Esophagus mucosa (tissue), 1 donor: ENCODE measurements around the gene TCEA2. TPM values are rescaled to one million over a fixed set of nuclear protein-coding genes. Genes with fewer than 3 reads are reported as not detected.
"Not testable (repeated sequence)": the region's sequence is repeated elsewhere in the genome, so short reads cannot be mapped to it uniquely, and the experiment has no call there.

ENCODE experiments used
- ATAC-seq: fragments of 200-7000 bp; cut with Tn5 transposase; one replicate; pipeline ENCODE4 v1.9.1; 2020
- total RNA-seq: library from RNA; stranded (reverse); gene quantifications from one replicate; pipeline ENCODE4 v1.2.4, GENCODE V29; 2023
- donor health status: DM: yes; HTN: yes; CAD: no.

Gene TCEA2
- total RNA-seq, 1 donor from 2014 or later = 6.8 TPM

DNA sequence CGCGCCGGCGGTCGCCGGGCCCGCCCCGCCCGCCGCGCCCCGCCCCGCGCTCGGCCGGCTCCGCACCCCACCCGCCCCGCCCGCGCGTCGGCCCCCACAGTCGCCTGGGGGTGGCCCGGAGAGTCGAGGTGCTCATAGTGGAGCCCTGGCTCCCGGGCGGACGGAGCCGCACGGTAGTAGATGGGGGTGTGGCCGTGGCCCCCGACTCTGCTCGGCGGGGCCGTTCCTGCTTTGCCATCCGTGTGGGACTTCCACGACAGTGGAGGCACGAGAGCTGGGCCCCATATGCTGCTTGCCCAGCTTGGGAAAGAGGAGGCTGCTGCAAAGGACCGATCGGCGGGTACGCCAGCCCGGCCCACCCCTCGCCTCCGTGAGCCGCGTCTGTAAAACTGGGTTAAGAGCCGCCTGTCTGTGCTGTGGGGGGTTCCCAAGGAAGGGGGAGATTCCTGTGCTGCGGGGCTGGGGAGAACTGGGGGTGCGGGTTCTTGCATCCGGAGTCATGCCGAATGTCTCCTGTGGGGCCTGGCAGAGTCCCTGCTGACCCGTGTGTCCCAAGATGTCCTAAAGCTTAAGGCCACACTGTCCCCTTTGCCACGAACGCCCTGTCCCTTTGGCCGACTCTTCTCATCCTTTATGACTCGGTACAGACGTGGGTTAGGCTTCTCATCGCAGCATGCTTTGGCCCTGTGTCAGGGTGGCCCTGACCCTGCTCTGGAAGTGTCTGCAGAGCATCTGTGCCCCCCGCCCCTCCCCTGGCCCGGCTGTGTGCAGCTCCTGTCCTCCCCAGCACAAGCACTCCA, 17.2 kb downstream of the TCEA2 start, which contains the start of gene OPRL1:
Gene OPRL1 (plus strand): TSS at position 70 of the 800 bp plus-strand sequence. CDS start 12,639 bp downstream, outside the sequence.
- no peak for ATAC-seq

DNA sequence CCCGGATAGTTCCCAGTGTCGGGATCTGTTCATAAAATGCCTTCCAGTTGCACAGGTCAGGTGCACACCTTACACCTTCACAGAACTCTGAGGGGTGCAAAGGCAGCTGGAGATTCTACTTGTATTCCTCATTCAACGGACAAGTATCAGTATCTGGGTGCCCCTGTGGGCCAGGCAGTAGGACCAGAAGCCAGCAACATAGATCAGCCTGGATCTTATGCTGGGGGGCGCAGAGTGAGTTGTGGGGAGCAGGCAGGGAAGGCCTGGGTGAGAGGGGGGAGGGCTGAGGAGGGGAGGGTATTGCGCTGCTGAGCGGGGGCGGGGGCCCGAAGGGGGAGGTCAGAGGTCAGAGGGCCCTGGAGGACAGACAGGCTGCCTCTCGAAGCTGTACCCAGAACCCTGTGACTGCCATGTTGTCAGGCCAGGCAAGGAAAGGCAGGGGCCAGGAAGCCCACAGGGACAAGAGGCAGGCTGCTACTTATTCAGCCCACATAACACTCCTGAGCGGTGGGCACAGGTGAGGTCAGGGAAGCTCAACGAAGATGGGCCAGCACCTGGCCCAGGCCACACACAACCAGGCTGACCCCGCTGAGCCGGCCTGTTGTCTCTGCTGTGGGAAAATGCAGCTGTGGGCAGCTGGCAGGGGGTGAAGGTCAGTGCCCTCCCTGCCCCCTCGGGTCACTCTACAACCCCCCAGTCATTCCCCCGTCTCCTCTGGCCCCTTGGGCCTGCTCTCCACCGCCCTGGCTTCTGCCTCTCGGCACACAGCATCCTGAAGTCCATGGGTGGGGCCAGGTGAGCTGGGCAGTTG, 18.0 kb downstream of the TCEA2 start:
- ATAC-seq = no peak

DNA sequence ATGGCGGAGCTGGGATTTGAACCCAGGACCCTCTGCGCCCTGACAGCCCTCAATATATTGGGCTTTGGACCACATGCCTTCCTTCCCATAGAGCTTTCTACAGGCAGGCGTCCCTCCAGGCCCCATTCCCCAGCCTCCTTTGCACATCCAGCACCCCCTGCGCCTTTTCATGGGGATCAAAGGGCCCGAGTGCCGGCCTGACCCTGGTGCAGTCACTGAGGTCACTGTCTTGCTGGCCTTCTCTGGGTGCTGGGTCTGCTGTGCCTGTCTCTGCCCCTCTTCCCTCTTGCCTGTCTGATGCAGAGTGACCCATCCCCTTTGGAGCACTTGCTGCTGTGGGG, 18.6 kb downstream of the TCEA2 start:
- ATAC-seq = no peak

DNA sequence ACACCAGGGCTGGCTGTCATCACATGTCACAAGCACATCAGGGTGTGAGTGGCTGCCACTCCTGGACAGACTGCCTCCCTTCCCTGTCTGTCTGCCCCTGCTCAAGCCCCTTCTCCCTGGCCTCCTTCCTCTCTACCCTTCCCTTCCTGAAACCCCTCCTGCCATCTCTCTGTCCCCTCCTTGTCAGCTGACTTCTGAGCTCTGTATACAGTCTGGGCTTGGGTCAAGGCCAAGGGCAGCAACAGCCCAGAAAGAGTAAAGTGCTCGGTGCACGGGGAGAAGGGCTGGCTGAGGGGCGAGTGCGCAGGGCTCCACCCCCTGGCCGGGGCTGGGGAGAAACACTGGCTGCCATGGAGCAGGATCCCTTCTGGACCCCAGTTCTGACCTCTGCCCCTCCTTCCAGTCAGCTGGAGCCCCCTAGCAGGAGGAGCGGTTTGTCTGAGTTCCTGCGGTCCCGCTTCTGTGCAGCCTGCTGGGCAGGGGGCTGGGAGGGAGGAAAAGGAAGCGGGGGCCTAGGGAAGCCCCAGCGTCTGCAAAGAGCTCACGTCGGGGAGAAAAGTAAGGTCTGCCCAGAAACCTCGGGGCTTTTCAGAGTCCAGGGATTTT, 19.2 kb downstream of the TCEA2 start:
- ATAC-seq = no peak

DNA sequence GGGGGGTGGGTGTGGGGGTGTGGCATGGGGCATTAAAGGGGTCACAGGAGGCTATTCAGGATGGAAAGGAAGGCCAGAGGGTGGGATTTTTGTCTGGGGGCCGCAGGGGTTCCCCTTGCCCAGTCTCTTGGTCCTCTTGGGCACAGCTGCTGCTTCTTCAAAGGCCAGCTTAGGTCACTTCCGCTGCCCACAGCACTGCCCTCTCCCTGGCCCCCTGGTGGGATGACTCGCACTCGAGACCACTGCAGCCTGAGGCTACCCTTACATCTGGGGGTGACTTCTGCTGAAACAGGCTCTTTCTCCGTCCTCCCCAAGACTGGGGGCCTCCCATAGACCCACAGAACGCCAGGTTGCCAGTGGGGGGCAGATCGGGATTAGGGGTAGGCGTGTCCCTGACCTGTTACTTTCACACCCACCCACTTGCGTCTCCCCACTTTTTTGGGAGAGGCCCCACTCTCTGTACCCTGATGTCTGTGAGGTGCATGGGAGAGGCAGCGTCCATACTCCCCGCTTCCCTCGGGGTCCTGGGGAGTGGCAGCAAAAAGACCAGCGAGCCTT, 19.9 kb downstream of the TCEA2 start:
- ATAC-seq = no peak

DNA sequence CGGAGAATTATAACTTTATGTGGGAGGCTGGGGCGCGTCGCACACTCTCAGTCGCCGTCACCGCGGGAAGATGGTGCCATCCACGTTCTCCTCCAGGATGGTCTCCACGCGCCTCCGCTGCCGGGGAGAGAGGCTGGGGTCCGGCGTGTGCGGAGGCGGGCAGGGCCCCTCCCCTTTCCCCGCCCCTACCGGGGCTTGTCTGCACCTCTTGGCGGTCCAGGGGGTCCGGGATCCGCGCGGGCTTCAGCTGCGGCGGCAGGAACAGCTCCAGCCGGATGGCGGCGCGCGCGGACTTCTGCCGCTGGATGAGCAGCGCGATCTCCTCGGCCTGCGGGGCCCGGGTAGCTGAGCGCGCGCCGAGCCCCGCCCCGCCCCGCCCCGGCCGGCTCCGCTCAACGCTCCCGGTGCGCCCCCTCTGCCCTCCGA, 20.4 kb downstream of the TCEA2 start:
- peak; percentile 46 for ATAC-seq

DNA sequence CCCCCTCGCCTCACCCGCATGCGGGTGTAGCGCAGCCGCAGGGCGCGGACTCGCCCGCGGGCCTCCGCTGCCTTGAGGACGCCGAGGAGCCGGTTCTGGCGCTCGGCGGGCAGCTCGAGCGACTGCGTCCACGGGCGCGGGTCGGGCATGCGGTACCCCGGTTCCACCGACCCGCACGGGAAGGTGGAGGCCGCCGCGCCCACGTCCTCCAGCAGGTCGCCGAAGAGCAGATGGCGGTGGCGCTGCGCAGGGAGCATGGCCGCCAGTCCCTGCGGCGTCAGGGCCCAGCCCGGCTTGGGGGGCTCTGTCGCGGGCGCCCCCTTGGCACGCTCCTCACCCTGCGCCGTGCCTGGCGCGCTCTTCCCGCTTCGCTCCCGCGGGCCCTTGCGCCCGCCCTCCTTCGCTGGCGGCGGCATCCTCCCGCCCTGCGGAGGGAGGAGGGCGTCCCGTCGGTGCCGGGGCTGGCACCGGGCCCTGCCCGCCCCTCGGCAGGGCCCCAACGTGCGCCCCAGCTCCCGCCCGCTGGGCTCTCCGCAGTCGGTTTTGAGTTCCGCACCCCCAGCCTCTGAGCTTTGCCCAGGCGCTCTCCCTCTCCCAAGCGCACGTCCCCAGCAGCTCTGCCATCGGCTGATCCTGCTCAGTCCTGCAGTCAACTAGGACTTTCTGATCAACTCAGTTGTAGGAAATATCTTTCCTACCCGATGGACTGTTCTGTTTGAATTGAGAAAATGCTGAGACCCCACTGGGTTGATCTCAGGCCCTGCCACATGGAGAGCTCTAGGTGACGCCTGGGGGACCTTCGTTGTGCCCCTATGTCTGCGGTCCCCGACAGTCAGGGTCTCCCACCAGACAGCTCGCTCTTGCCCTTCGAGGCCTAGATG, 21.0 kb downstream of the TCEA2 start, which contains the start of gene LKAAEAR1:
Gene LKAAEAR1 (minus strand): TSS at position 595 of the 881 bp plus-strand sequence. CDS start 179 bp downstream, at position 416.
- ATAC-seq = no peak

DNA sequence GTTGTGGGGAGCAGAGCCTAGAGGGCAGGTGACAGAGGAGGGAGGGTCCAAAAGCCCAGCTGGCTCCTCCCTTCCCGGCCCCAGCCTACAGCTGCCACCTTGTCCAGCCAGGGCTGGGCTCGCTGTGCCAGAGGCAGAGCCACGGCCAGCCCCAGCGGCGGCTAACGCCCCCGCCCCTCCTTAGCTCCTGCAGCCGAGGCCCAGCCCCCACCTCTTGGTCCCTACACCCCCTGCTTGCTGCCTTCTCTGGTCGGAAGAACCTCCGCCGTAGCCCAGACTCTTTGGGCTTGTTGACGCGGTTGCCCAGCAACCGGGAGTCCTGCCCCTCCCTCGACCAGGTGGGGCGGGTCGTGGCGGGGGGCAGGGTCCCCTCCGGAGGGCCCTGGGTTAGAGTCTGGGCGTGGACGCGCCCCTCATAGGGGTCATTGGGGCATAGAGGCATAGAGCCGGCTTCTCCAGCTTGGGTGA, 21.7 kb downstream of the TCEA2 start:
- ATAC-seq = no peak

DNA sequence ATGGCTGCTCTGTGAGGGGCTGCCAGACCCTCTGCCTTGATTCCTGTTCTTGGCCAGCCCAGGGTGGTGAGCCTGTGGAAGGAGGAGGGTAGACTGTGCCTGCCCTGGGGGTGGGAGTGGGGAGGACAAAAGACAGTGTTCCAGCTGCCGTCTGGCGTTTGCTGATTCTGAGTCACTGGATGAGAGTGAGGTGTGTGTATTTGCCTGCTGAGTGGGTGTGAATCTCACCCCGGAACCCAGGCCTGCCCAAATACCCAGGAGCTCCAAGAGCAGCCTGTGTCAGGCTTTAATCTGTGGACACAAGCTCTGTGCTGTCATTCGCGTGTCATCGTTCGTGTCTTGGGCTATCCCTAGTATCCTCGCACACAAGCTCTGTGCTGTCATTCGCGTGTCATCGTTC, 23.8 kb downstream of the TCEA2 start:
- ATAC-seq = peak; percentile 47

DNA sequence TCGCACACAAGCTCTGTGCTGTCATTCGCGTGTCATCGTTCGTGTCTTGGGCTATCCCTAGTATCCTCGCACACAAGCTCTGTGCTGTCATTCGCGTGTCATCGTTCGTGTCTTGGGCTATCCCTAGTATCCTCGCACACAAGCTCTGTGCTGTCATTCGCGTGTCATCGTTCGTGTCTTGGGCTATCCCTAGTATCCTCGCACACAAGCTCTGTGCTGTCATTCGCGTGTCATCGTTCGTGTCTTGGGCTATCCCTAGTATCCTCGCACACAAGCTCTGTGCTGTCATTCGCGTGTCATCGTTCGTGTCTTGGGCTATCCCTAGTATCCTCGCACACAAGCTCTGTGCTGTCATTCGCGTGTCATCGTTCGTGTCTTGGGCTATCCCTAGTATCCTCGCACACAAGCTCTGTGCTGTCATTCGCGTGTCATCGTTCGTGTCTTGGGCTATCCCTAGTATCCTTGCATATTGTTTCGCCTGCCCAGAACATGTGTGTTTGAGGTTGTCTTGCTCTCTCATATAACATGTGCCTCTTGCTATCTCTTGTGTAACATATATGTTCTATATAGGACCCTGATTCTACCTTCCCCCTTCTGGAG, 24.3 kb downstream of the TCEA2 start:
- not testable (repeated sequence) for ATAC-seq

DNA sequence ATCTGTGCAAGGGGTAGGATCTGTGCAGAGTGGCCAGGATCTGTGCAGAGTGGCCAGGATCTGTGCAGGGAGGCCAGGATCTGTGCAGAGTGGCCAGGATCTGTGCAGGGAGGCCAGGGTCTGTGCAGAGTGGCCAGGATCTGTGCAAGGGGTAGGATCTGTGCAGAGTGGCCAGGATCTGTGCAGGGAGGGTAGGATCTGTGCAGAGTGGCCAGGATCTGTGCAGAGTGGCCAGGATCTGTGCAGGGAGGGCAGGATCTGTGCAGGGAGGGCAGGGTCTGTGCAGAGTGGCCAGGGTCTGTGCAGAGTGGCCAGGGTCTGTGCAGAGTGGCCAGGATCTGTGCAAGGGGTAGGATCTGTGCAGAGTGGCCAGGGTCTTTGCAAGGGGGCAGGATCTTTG, 25.6 kb downstream of the TCEA2 start:
- ATAC-seq = not testable (repeated sequence)

DNA sequence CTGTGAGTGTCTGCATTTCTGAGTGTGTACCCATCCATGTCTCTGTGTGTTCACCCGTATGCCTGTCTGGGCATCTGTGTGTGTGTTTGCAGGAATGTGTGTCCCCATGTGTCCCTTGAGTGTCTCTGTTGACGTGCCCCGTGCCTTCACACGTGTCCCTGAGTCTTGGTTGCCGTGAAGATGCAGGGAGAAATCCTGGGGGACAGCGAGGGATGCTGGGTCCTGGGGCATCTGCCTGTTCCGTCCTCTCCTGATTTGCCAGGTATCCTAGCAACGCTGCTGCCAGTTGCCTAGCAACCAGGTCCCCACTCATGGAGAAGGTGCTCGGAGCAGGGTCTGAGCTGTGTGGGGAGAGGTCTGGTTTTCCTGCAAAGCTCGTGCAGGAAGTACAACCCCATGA, 27.2 kb downstream of the TCEA2 start:
- no peak for ATAC-seq

DNA sequence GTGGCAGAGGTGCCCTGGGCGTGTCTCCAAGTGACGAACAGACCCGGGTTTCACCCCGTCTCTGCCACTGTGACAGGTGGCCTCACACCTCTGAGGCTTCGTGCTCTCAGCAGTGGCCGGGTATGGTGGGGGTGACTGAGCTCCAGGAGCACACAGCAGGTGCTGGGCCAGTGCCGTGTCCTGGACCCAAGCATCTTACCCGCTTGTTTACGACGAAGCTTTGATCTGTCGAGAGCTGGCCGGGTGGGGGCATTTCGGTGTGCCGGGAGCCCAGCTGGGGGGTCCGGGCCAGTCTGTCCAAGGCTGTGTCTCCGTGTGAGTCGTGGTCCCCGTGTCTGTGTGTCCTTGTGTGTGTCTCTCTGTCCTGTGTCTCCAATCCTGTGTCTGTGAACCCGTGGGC, 28.3 kb downstream of the TCEA2 start:
- no peak for ATAC-seq

DNA sequence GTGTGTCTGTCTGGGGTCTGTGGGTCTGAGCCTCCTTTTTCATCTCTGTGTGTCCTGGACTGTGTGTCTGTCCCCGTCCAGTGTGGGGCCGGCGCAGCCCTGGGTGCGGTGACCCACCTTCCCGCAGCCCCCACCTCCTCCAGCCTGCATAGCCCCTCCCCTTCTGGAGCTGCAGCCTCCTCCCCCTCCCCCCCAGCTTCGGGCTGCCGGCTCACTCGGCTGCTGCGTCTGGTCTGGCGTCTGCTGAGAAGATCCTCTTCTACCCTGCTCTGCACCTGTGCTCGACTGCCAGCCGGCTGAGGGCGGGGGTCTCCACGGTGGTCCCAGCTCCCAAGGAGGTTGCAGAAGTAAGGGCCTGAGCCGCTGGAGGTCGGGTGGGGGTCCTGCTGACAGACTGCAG, 28.8 kb downstream of the TCEA2 start:
- no peak for ATAC-seq

DNA sequence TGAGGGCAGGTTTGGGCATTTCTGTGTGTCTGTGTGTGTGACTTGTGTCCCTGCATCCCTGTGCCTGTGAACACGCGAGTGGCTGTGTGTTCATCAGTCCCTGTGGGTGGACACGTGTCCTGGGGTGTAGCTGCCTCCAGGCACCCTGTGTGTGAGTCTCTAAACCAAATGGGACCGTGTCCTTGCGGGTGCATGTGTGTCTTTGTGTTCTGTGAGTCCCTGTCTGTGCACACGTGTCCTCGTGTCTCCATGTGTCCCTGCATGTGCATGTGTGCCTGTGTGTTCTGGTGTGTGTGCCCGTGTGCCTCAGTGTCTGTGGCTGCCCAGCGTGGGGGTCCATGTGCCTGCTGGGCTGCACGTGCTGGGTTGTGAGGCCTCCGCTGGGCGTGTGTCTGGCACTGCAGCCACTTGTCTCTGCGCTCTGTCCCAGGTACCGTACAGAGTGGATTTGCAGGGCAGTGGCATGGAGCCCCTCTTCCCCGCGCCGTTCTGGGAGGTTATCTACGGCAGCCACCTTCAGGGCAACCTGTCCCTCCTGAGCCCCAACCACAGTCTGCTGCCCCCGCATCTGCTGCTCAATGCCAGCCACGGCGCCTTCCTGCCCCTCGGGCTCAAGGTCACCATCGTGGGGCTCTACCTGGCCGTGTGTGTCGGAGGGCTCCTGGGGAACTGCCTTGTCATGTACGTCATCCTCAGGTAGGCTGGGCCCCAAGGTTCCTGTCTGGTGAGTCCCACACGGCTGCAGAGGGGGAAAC, 29.4 kb downstream of the TCEA2 start:
- peak; percentile 8 for ATAC-seq

DNA sequence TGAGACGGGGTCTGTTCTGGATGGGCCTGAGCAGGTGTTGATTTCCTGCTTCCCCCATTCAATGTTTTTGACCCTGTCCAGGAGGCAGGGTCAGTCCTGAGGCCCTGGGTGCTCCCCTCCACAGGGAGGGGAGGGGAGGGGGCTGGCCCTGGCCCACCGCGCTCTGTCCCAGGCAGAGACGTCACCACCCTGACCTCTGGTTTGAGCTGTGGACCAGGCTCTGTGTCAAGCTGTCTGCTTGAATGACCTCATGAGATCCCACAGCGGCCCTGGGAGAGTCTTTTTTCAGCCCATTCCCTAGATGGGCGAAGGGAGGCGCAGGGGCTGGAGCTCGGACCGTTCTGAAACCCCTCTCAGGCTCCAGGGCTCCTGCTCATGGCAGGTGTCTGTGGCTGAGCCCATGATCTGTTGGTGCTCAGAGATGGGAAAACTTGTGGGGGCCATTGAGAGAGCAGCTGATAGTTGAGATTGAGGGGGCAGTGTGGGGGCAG, 30.1 kb downstream of the TCEA2 start:
- ATAC-seq = peak; percentile 4

DNA sequence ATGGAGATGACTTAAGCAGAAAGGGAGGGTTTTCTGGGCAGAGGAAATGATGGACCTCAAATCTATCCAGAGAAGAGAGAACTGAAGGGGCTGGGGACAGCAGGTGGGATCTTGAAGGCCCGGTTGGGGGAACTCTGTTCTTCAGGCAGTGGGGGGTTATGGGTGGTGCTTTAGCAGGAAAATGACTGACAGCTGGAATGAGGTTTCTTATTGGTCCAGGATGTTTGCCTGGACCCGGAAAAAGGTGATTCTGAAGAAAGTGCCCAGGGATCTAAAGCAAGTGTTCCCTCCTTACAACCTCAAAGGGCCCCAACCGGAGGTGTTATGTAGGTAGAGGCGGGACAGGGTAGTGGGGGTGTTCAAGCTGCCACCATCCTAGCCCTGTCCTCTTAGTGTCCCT, 32.5 kb downstream of the TCEA2 start:
- ATAC-seq = no peak

DNA sequence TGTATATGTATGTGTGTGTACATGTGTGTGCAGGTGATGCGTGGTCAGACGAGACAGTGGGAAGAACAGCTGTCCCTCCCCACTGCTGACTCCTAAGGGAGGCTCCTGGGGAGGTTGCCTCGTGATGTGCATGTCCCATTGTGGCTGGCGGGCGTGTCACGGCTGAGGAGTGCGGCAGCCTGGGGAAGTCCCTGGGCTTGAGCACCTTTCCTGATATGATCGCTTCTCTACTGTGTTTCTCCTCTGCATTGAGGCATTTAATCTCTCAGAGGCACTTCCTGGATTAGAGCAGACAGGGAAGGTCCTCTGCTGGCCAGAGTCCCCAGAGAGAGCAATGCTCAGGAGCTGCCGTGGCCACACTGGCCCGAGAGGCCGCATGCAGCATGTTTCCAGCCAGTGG, 32.9 kb downstream of the TCEA2 start:
- ATAC-seq = peak; percentile 57

DNA sequence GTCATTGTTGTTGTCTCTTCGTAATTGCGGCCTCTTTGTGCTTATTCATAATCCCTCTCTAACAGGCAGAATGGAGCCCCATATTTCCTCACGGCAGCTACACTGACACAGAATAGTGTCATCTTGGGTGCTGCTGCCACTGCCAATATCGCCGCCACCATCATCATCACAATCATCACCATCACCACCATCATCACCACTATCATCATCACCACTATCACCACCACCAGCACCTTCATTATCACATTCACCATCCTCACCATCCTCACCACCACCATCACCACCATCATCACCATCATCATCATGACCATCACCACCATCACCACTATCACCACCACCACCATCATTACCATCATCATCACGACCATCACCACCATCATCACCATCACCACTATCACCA, 33.5 kb downstream of the TCEA2 start:
- ATAC-seq = no peak

DNA sequence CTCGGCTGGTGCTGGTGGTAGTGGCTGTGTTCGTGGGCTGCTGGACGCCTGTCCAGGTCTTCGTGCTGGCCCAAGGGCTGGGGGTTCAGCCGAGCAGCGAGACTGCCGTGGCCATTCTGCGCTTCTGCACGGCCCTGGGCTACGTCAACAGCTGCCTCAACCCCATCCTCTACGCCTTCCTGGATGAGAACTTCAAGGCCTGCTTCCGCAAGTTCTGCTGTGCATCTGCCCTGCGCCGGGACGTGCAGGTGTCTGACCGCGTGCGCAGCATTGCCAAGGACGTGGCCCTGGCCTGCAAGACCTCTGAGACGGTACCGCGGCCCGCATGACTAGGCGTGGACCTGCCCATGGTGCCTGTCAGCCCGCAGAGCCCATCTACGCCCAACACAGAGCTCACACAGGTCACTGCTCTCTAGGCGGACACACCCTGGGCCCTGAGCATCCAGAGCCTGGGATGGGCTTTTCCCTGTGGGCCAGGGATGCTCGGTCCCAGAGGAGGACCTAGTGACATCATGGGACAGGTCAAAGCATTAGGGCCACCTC, 35.5 kb downstream of the TCEA2 start:
- no peak for ATAC-seq
